ENCODE measurements around the gene CNRIP1.
A peak's percentile ranks its signal among the peaks of the same experiment; 100 is the strongest.

CNRIP1 gene

DNA sequence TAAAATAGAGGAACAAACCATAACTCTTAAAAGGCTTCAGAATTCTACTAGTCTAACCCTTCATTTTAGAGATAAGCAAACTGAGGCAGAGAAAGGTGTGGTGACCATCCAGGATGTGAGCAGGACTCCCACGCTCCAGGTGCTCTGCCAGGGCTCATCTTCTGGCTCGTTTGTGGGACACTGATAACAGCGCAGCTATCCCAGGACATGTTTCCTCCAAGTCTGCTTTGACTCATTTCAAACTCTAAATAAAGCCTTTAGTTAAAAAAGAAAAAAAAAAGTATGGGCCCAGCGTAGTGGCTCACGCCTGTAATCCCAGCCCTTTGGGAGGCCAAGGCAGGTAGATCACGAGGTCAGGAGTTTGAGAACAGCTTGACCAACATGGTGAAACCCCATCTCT, 28.4 kb downstream of the CNRIP1 start:
- no peak for FAIRE-seq

DNA sequence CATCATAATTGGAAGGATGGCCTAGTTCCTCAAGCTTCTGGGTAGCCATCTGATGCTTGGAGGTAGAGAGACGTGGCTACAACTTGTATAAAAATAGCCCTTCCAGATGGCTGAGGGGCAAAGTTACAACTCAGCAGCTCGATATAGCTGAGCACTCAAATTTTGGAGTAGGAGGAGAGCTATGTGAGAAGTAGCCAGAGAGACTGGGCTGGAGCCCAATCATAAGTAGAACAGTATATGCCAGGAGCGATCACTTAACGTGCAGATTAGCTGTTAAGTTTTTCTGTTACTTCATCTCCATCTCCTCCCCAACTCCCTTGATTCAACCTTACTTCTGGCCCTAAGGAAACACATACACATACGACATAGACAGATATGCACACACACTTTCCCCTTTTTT, 28.8 kb downstream of the CNRIP1 start:
- no peak for FAIRE-seq

DNA sequence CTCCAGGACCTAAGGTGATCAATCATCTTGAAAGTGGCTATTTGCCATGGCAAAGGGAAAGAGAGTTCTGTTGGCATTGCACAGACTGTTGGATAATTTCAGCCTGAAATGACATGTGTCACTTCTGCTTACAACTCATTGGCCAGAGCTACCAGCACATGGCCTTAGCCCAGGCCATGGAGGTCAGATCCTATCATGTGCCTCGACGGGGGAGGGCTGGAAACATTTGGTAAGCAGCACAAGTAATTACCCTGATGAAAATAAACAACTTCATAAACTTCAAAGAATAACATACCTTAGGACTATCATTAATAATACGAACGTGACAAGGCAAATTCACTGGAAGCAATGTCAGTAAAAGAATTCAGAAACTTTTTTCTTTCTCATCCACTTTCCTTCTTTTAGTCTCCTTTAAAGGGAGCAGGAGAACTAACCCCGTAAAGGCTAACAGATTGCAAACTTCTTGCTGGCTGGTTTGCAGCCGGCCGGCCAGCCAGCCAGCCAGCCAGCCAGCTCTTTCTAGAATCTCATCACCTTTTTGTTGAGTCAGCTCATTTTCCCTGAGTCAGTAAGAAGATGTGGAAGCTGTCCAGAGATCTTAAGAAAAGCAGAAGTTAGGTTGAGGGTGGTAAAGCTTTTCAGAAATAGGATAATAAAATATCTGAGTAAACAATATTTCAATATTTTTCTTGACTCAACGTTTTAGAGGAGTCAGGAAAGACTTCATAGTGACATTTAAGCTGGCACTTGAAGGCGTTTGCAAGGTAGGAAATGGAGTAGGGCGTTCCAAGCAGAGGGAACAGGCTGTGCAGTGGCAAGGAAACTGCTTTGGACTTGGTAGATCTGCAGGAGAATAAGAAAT, 31.9 kb downstream of the CNRIP1 start:
- no peak for FAIRE-seq

DNA sequence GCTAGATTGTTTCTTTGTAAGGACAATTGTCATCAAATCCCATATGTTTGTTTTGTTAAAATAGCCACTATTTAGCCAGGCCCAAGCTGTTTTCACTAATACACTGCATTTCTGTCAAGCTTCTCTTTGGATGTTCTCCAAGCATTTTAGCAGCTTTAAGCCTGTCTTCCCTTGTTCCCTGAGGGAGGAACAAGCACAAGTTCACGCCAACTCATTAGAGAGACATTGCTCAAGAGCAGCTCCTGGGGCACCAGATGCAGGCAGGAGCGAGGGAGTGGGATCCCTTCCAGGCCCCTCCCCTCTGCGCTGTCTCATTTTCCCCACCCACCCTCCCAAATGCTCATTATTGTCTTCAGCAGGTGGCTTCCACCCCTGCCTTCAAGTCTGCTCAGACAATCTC, 34.9 kb downstream of the CNRIP1 start:
- FAIRE-seq: no peak

DNA sequence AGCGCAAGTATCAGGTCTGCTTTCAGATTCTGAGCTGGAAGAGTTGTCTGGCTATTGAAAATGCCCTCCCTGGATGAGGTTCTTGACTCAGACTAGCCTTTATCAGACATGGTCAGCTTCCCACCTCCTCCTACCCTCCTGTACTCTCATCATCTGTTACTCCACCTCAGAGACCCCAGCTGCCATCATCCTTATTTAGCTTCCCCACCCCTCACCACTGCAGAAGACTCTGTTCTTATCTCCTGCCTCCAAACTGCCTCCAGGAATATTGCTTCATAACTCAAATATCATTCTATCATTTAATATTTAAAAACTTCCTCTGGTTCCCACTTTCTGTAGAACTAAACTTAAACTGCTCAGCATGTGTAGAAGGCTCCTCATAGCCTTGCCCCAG, 36.3 kb downstream of the CNRIP1 start:
- FAIRE-seq: no peak

DNA sequence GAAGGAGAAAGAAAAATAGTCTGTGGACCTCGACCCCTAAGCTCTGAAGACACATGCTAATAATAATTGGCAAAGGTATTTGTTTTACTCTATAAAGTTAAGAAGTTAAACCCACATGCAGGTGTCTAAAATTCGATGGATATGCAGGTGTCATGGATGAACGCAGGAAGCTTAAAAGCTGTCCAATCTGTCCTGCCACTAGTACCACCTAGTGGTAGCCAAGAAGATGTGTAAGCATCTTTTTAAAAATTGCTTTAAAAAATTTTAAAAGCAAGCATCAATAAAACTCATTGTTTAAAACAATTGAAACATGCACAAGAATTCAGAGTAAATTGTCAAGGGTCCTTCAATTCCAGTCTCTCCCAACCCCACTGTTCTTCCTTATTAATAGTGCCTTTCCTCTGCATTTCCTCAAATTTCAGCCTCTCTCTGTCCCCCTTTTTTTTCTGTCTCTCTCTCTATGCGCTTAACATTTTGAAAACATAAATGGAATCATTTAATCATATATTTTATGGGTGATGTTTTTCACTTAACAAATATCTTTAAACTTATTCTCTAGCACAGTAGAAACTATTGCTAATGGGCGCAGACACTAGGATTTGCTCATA, 36.8 kb downstream of the CNRIP1 start:
- FAIRE-seq: no peak

DNA sequence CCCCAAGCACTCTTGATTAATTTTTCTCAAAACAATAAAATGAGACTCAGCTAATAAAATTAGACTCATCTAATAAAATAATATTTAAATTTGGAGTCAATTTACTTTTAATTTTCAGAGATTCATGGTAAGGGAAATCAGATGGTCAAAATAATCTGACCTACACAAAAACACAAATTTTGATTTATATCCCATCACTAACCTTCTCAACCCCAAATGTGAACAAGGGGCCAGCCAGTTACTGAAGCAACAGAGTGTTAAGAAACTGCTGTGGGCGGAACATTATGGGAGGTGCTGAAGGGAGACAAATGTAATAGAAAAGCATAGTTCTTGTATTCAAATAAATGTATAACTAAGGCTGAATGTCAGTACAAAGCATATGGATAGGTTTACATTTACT, 39.0 kb downstream of the CNRIP1 start:
- no peak for FAIRE-seq

DNA sequence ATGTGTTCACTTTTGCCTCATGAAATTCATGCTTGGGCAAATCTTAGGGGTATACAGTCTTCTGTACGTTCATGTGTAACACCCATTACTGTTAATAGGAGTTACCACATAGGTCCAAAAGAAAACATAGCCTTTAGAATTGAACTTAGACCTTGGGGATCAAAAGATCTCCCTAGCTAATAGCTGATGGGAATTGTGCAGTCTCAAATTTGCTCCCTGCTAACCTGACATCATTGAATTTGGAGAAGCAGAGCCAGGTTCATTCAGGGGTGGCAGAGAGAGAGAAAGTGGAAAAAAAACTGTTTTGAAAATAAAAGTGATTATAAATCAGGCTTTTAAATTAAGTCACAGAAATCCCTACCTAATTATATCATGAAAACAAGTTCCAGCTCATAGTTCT, 39.4 kb downstream of the CNRIP1 start:
- no peak for FAIRE-seq

DNA sequence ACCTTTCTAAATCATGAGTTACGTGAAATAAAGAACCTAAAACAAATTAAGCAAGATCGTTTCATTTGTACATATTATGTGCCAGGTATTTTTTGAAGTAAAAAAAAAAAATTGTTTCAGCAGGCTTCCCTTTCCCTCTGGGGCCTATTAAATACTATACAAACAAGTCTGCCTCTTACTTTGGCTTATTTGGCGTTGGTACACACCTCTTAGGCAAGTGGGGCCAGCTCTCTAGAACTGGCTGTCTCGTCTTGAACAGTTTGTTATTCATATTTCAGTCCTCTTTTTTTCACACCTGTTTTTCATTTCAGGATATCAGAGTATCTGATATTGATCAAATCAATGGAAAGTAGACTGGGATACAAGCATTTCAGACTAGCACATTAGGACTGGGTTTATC, 40.1 kb downstream of the CNRIP1 start:
- no peak for FAIRE-seq

DNA sequence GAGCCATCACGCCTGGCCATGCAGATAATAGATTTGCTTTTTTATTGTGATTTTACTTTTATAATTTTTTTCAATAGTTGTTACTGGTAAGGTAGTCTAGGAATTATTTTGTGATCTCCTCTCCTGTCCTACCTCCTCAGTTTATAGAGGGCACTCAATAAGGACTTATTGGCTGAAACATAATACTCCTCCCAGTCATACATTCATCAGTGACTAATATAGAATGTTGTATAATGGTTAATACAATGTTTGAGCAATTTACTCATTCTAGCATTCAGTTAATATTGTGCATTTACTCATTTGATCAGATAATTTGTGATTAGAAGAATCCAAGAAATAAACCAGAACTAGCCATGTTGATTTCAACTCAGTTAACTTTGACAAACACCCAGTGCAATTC, 41.6 kb downstream of the CNRIP1 start:
- FAIRE-seq: no peak

DNA sequence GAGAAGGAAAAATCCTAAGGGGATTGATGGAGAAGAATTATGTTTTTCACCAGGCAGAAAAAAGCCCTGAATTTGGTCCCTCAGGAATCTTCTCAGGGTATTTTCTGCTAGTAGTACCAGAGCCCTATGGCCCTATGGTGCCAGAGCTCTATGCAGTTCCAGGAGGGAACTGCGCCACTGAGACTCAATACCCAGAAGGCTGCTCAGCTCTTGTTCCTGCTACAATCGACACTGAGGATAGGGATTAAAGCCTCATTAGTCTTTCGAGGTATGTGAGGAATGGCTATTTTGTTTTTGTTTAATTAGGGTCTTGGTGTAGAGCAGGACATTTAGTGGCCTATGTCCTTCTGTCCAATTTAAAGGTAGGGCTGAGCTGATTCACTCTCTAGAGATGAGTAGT, 45.7 kb downstream of the CNRIP1 start:
- no peak for FAIRE-seq

DNA sequence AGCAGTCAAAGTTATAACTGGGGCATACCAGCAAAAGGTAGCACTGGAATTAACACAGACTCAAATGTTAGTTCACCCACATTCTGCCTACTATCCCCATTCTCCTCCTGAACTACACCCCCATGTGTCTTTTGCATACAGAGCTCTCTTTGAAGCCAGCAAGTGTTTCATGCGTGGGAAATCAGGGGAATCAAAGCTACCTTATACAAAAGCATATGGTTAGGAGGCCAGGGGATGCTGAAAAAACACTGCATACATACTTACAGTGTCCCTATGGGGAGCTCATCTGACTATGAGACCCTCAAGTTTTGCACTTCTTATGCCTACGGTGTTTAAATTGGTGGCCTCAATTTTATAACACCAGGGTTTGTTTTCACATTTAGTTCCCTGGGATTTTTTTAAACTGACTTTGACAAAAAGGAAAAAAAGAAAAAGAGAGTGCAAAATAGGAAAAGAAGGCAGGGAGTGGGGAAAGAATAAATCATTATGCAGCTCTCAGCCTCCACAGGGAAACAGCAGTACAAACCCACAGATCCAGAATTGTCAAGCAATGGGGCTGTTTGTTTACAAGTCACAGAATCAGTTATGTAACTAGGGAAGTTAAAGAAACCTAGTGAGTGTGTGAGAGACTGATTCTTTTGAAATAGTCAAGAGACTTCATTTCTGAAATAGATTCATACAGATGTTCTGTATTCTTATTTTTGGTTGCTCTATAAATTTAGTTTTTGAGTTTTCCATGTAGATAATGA, 47.3 kb downstream of the CNRIP1 start:
- FAIRE-seq: no peak

DNA sequence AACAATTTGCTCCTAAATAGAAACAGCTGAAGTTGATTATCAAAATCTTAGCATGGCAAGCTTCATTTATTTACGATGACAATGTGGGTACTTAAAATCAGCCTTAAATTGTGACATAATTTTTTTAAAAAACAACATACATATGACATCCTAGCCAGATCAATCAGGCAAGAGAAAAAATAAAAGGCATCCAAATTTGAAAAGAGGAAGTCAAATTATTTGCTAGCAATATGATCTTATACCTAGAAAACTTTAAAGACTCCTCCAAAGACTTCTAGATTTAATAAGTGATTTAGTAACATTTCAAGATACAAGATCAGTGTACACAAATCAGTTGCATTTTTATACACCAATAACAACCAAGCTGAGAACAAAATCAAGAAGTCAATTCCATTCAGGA, 53.1 kb downstream of the CNRIP1 start:
- FAIRE-seq: peak; percentile 70

DNA sequence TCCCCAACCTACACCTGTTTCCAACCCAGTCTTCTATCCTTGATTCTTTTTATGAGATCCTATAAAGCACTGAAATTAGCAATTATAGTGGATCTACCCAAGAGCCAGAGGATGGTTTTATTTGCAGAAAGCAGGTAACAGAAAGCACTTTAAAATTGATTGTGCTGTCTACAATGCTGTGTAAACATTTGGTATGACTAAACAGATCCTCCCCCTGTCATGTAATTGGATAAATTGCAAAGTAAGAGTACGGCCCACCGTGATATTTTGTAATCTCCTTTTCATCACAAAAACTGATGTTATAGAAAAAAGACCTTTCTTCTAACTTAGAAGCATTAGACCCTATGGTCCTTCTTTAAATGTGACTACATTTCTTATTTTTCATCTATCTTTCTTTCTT, 56.1 kb downstream of the CNRIP1 start:
- no peak for FAIRE-seq

DNA sequence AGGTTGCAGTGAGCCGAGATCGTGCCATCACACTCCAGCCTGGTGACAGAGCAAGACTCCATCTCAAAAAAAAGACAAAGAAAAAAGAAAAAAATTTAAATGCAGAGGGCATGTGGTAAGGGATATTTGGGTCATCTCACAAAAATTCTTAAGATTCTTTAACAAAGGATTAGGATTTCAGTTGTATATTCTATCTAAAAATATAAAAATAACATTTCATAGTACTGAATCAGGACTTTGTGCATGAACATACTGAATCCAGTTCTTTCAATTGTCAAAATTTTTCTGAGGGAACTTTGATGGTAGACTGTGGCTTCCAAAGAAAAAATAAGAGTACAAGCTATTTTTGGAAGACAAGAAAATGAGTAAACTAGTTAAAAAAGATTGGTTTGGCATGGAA, 60.9 kb downstream of the CNRIP1 start:
- FAIRE-seq: no peak

DNA sequence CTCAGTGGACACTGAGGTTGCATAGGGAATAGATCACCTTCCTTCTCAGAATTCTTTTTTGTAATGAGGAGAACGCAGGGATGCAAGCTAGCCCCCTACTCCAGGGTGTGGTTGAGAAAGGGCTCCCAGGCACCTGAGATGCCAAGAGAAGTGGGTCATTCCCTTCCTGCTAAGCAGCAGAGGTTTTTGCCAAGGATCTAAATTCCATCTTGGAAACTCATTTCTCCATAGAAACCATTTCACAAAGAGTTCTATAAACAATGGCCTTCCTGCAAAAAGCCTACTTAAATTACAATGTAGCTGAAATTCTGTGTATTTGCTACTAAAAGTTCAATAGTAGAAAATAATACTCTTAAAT, 63.7 kb downstream of the CNRIP1 start:
- FAIRE-seq: no peak

DNA sequence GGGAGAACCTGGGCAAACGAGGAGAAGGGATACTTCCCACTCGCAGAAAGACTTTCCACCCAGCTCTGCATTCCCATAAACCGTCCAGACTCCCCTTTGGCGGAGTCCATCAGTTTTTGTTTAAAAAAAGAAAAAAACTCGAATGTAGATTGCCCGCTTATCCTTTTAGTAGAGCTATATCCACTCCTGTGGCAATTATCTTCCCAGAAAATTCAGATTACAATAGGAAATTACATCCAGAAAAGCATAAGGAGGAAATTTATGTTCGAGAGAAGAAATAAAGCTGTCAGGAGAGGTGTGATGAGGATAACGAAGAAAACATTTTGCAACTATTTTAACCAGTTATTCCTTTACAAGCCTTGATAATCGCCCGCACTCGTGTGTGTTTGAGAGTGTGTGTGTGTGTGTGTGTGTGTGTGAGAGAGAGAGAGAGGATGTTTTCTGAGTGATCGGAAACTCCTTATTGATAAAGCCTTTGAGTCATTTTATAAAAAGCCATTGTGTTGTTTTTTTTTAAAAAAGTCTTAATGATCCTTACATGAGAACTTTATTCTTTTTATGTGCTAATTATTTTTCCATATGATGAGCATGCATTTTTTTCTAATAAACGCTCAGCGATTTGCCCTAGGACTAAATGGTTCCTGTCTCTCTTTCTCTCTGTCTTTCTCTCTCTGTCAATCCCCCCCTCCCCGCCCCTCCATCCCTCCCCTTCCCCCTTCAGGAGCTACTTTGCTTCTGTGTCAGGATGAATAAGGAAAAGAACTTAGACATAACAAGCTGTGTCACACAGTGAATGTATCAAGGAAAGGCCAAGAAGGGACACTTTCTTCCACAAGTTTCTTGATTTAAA, 66.3 kb downstream of the CNRIP1 start:
- no peak for FAIRE-seq

DNA sequence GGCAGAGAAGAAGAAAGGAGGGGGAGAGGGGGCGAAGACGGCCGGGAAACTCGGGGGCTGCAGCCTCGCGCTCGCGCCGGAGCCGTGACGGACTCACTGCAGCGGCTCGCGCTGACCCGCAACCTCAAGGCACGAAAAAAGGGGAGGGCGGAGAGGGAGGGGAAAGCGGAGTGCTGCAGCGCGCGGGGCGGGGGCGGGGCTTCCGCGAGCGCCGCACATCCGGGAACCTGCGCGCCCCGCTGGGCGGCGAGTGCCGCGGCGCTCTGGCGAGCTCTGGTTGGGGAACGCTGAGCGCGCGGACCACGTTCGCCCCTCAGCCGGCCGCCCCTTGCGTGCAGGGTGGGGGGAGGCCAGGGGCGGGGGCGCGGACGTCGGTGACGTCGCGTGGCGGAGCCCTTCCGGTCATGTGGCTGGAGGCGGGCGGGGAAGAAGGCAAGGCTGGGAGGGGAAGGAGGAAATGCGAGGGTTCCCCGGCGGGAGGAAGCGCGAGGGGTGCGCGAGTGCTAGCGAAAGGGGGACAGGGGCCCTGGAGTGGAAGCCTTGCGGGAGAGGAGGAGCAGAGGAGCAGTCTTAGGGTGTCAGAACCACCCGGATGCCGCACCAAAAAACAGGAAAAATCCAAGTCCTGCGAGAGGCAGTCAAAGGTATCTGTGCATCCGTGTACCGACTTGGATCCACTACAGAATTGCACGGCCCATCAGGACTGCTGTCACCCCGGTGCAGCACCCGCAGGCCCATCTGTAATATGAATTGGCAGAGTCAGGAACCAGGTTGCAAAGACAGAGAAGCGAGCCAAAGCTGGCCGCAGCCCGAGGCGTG, 67.1 kb downstream of the CNRIP1 start, which contains the start of gene PPP3R1:
PPP3R1 (minus strand) TSS at position 133 of the 819 bp plus-strand sequence. CDS start 405 bp downstream, outside the sequence.
- FAIRE-seq: no peak

DNA sequence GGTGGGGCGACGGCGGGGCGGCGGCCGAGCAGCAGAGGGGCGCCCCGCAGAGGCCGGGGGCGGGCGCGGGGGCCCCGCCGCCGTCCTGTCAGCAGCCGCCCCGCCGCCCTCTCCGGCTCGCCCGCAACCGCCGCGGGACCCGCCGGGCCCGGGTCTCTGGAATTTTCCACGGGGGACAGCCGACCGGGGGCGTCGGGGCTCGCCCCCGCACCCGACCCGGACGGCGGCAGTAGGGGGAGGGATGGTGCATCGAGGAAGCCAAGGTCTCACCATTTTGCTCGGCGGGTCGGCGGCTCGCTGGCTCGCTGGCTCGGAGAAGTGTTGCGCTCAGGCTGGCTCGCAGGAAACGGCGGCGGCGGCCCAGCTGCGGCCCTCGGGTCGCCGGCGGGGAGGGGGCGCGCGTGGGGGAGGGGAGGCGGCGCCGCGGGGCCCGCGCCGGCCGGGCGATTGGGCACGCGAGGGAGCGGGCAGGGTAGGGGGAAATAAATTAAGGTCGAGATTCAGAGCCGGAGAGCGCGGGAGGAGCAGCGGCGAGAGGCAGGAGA, 67.8 kb downstream of the CNRIP1 start:
- FAIRE-seq: no peak

DNA sequence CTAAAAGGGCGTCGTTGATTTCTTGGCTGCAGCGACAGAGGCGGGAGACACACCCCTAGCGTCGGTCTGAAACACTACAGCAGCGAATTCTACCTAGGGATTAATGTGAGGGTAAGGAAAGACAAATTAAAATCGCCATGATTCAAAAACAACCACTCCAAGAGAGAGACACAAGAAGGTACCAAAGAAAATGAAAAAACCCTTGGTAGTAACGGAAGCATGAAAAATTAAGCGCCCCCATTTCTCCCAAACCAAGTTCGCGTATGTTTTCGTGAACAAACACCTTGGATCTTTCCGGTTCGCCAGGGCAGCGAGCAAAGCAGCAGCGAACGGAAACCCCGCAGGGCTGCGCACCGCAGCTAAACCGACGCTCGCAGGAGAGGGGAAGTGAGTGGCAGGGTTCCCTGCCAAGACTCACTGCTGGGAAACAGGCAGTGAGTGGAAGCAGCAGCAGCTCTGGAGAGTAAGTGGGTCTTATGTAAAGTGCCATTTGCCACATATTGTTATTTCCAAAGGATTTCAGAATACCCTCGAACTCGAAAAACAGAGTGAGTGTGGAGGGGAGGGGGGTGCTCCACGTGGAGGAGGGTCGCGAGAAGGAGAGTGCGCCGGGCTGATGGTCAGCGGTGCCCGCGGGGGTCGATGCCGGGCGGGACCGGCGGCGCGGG, 68.4 kb downstream of the CNRIP1 start:
- FAIRE-seq: no peak

DNA sequence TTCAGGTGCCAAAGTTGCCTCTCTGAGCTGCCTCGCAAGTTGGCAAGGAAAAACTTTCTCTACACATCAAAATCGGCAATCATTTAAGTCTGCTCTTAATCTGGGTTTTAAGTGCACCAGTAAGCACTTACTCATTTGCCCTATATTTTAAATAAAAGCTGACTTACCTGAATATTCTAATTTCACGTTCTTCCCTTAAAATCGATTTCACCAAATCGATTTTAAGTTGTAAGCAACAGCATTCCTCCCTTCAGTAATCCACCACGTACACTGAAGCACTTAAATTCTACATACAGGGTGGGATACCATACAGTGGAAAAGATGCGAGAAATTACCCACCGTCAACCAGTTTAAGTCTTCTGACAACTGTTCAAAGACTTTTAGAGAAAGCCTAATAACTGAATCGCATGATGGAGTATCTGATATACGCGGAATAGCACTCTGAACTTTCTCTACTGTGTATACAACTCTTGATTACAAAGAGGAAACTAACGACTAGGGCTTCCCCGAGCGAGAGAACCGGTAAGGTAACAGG, 69.0 kb downstream of the CNRIP1 start:
- peak; percentile 68 for FAIRE-seq
